NB4 (cell line): ENCODE data around the gene RBBP8.

Source experiments
- DNase-seq: peaks from one replicate; pipeline ENCODE4 v3.0.0; 2010; ENCODE audit warnings: low read depth
- H3K4me3 ChIP-seq: one replicate; pipeline ENCODE4 v1.5.1; 2011; ENCODE audit warnings: mild to moderate bottlenecking, low read depth, low read length, moderate library complexity
- CTCF ChIP-seq: IDR thresholded peaks from one replicate; pipeline ENCODE4 v1.5.1; 2012; ENCODE audit warnings: low read depth, low read length
- MAX ChIP-seq: IDR thresholded peaks from 2 replicates; pipeline ENCODE4 v1.6.1; 2011; ENCODE audit warnings: low read depth, low read length
- MYC ChIP-seq: IDR thresholded peaks from 2 replicates; pipeline ENCODE4 v1.6.1; 2011; ENCODE audit warnings: low read depth, low read length
- POLR2A ChIP-seq: IDR thresholded peaks from 2 replicates; pipeline ENCODE4 v1.6.1; 2011; ENCODE audit warnings: mild to moderate bottlenecking; ENCODE audit not compliant: insufficient read length; ENCODE audit errors: extremely low read depth

The RBBP8 gene

GRCh38 chr18:23073996-23074606, 141.0 kb downstream of the RBBP8 start:
- DNase-seq, result no peak
- no peak overlapping the region for H3K4me3 ChIP-seq
- TF ChIP-seq POLR2A, result no peak
- TF ChIP-seq CTCF, result no peak
- no peak for TF ChIP-seq MAX
- no peak for TF ChIP-seq MYC
